Mesodermal cell (in vitro differentiated cells): ENCODE measurements around the gene MAP3K10.
A peak's percentile ranks its signal among the peaks of the same experiment; 100 is the strongest.

Experiments
- H3K27ac ChIP-seq: 2 replicates; pipeline ENCODE4 v1.7.0; 2013; ENCODE audit warnings: mild to moderate bottlenecking, low read depth, low read length, moderate library complexity; ENCODE audit not compliant: severe bottlenecking
- H3K36me3 ChIP-seq: 2 replicates; pipeline ENCODE4 v1.7.1; 2013; ENCODE audit warnings: mild to moderate bottlenecking, low read length, moderate library complexity; ENCODE audit not compliant: control insufficient read depth, insufficient read depth
- H3K4me1 ChIP-seq: one replicate; pipeline ENCODE4 v1.7.1; 2013; ENCODE audit warnings: mild to moderate bottlenecking, low read length; ENCODE audit not compliant: insufficient read depth, control insufficient read depth, poor library complexity, severe bottlenecking
- H3K4me3 ChIP-seq: 2 replicates; pipeline ENCODE4 v1.7.0; 2013; ENCODE audit warnings: low read length, control low read depth, mild to moderate bottlenecking; ENCODE audit not compliant: insufficient read depth, poor library complexity, severe bottlenecking; ENCODE audit errors: extremely low read depth
- H3K9me3 ChIP-seq: 2 replicates; pipeline ENCODE4 v1.7.1; 2013; ENCODE audit warnings: mild to moderate bottlenecking, low read length, moderate library complexity; ENCODE audit not compliant: control insufficient read depth
- WGBS, 2 experiments: methylation state at CpG; one replicate each; pipeline ENCODE4 v1.1.5; 2013; ENCODE audit warnings: missing lambda C conversion rate in 2 of 2; ENCODE audit not compliant: insufficient coverage in 2 of 2; 5-methylcytosine and 5-hydroxymethylcytosine counted together

Gene MAP3K10

GRCh38 chr19:40174092-40174491 is 17.1 kb upstream of the MAP3K10 start:
- Histone ChIP-seq H3K4me3 (no peak overlapping the region), H3K36me3 (no peaks in the 10 kb centered on the region), H3K4me1 (no peaks in the 10 kb centered on the region), H3K9me3 (peaks cover 7% of the 10 kb centered on the region), H3K27ac (no peak overlapping the region)
- 95% methylated on average over 4 of the region's 4 CpGs for WGBS, 2 experiments

GRCh38 chr19:40175820-40176219 is 15.4 kb upstream of the MAP3K10 start:
- Histone ChIP-seq H3K4me1 (no peaks in the 10 kb centered on the region), H3K9me3 (peaks cover 7% of the 10 kb centered on the region), H3K36me3 (no peaks in the 10 kb centered on the region), H3K27ac (no peak overlapping the region), H3K4me3 (no peak overlapping the region)
- WGBS, 2 experiments = 74 to 83% methylated on average over 4 of the region's 5 CpGs

- Histone ChIP-seq H3K27ac (no peak overlapping the region), H3K4me3 (no peak overlapping the region), H3K4me1 (no peaks in the 10 kb centered on the region), H3K36me3 (no peaks in the 10 kb centered on the region), H3K9me3 (peaks cover 7% of the 10 kb centered on the region)
- WGBS, 2 experiments = 83 to 94% methylated on average over 4 to 5 of the region's 5 CpGs
Observed at GRCh38 chr19:40177286-40178070, 13.7 kb upstream of the MAP3K10 start.

GRCh38 chr19:40178756-40179155 is 12.5 kb upstream of the MAP3K10 start:
- WGBS, 2 experiments = 86 to 88% methylated on average over 4 of the region's 4 CpGs
- H3K4me1 ChIP-seq = no peaks in the 10 kb centered on the region
- H3K4me3 ChIP-seq = no peak overlapping the region
- no peak overlapping the region for H3K27ac ChIP-seq
- peaks cover 7% of the 10 kb centered on the region for H3K9me3 ChIP-seq
- no peaks in the 10 kb centered on the region for H3K36me3 ChIP-seq

GRCh38 chr19:40184273-40184672 is 7.0 kb upstream of the MAP3K10 start:
- Histone ChIP-seq H3K4me1 (no peaks in the 10 kb centered on the region), H3K4me3 (no peak overlapping the region), H3K27ac (no peak overlapping the region), H3K36me3 (no peaks in the 10 kb centered on the region), H3K9me3 (no peaks in the 10 kb centered on the region)
- 100% methylated on average over 1 of the region's 1 CpG; no CpG with 5 or more reads in 1 of the 2 experiments for WGBS, 2 experiments

GRCh38 chr19:40191836-40192646 is 815 bp downstream of the MAP3K10 start:
- no peaks in the 10 kb centered on the region for H3K36me3 ChIP-seq
- no peaks in the 10 kb centered on the region for H3K9me3 ChIP-seq
- H3K27ac ChIP-seq = no peak overlapping the region
- H3K4me1 ChIP-seq = no peaks in the 10 kb centered on the region
- H3K4me3 ChIP-seq = peak overlapping the region; percentile 94
- 21 to 24% methylated on average over 39 to 54 of the region's 62 CpGs for WGBS, 2 experiments

- 78 to 79% methylated on average over 4 of the region's 5 CpGs for WGBS, 2 experiments
- Histone ChIP-seq H3K4me3 (no peak overlapping the region), H3K27ac (no peak overlapping the region), H3K4me1 (no peaks in the 10 kb centered on the region), H3K9me3 (no peaks in the 10 kb centered on the region), H3K36me3 (no peaks in the 10 kb centered on the region)
Observed at GRCh38 chr19:40192758-40193586, 1.7 kb downstream of the MAP3K10 start.

- Histone ChIP-seq H3K4me1 (no peaks in the 10 kb centered on the region), H3K36me3 (no peaks in the 10 kb centered on the region), H3K27ac (no peak overlapping the region), H3K9me3 (no peaks in the 10 kb centered on the region), H3K4me3 (no peak overlapping the region)
- 89 to 100% methylated on average over 1 of the region's 3 CpGs for WGBS, 2 experiments
Observed at GRCh38 chr19:40193587-40193849, 2.3 kb downstream of the MAP3K10 start.

- no peak overlapping the region for H3K27ac ChIP-seq
- 97 to 98% methylated on average over 18 to 26 of the region's 29 CpGs for WGBS, 2 experiments
- H3K9me3 ChIP-seq = no peaks in the 10 kb centered on the region
- no peaks in the 10 kb centered on the region for H3K4me1 ChIP-seq
- no peaks in the 10 kb centered on the region for H3K36me3 ChIP-seq
- H3K4me3 ChIP-seq = no peak overlapping the region
Observed at GRCh38 chr19:40198272-40198990, 7.2 kb downstream of the MAP3K10 start.
